ENCODE results near the gene THEM5.

DNA sequence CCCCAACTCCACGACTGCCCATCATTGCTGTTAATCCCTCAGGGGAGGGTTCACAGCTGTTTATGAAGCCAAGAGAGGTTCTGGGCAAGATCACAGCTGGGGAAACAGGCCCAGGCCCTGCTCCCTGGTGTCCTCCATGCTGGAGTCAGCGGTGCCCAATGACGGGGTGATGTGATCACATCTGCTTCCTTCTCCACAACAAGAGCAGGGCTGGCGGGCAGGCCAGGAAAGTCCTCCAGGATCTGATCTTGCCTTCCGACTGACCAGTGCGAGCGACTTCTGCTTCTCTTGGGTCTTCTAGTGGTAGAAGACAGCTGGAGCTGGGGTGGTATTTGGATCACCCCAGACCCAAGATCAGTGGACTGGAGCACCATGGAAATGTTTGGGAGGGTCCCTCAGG lies 47.3 kb downstream of the THEM5 start:
- TF ChIP-seq, protein P1, sequence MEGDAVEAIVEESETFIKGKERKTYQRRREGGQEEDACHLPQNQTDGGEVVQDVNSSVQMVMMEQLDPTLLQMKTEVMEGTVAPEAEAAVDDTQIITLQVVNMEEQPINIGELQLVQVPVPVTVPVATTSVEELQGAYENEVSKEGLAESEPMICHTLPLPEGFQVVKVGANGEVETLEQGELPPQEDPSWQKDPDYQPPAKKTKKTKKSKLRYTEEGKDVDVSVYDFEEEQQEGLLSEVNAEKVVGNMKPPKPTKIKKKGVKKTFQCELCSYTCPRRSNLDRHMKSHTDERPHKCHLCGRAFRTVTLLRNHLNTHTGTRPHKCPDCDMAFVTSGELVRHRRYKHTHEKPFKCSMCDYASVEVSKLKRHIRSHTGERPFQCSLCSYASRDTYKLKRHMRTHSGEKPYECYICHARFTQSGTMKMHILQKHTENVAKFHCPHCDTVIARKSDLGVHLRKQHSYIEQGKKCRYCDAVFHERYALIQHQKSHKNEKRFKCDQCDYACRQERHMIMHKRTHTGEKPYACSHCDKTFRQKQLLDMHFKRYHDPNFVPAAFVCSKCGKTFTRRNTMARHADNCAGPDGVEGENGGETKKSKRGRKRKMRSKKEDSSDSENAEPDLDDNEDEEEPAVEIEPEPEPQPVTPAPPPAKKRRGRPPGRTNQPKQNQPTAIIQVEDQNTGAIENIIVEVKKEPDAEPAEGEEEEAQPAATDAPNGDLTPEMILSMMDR (IDR thresholded peaks at IDR 0.05), result no peak
- no peak for TF ChIP-seq POLR2A (IDR thresholded peaks at IDR 0.05)
